HG02938 (cell line): ENCODE data around the gene CLCNKA.
"Not testable (repeated sequence)": the region's sequence is repeated elsewhere in the genome, so short reads cannot be mapped to it uniquely, and the experiment has no call there.

Source experiments
- ATAC-seq: cut with Tn5 transposase; IDR thresholded peaks from one replicate; pipeline ENCODE4 v1.9.1; 2021; ENCODE audit warnings: mild to moderate bottlenecking, moderate library complexity; ENCODE audit not compliant: unreplicated experiment

CLCNKA gene

GRCh38 chr1:15997076-15997585 lies 24.7 kb upstream of the CLCNKA start:
- no peak for ATAC-seq

GRCh38 chr1:15997637-15998280 lies 24.1 kb upstream of the CLCNKA start:
- ATAC-seq = no peak

GRCh38 chr1:15998929-15999328 lies 22.9 kb upstream of the CLCNKA start:
- ATAC-seq = no peak

GRCh38 chr1:16001274-16001673 lies 20.6 kb upstream of the CLCNKA start:
- ATAC-seq = not testable (repeated sequence)

GRCh38 chr1:16005597-16005996 lies 16.2 kb upstream of the CLCNKA start:
- no peak for ATAC-seq

GRCh38 chr1:16006010-16006409 lies 15.8 kb upstream of the CLCNKA start:
- ATAC-seq = no peak

GRCh38 chr1:16006552-16007485 lies 15.0 kb upstream of the CLCNKA start:
- no peak for ATAC-seq

- ATAC-seq = no peak
These were observed 14.0 kb upstream of the CLCNKA start for GRCh38 chr1:16007671-16008341.

- no peak for ATAC-seq
These were observed 12.8 kb upstream of the CLCNKA start for GRCh38 chr1:16009030-16009460.

GRCh38 chr1:16009678-16010077 lies 12.2 kb upstream of the CLCNKA start:
- ATAC-seq = no peak

- ATAC-seq = no peak
These were observed 11.0 kb upstream of the CLCNKA start for GRCh38 chr1:16010837-16011236.

- no peak for ATAC-seq
These were observed 9.8 kb upstream of the CLCNKA start for GRCh38 chr1:16011936-16012589.

GRCh38 chr1:16012590-16013219 lies 9.1 kb upstream of the CLCNKA start:
- ATAC-seq = no peak

- no peak for ATAC-seq
These were observed 8.5 kb upstream of the CLCNKA start for GRCh38 chr1:16013220-16013907.

- no peak for ATAC-seq
These were observed 8.0 kb upstream of the CLCNKA start for GRCh38 chr1:16013908-16014258.

- ATAC-seq = no peak
These were observed 7.0 kb upstream of the CLCNKA start for GRCh38 chr1:16014509-16015482.

GRCh38 chr1:16015491-16015890 lies 6.3 kb upstream of the CLCNKA start:
- ATAC-seq = no peak

GRCh38 chr1:16015960-16016901 lies 5.6 kb upstream of the CLCNKA start:
- no peak for ATAC-seq
